OCI-LY1 (cell line): ENCODE results near the gene FOXA1.

Experiments used
- H2AFZ ChIP-seq: fragments of 200-600 bp; sonication (generic), shearing (Covaris generic); 2 replicates; pipeline ENCODE4 v1.6.0; 2014; ENCODE audit warnings: antibody characterized with exemption, mild to moderate bottlenecking, low read length
- H3F3A ChIP-seq: fragments of 200-600 bp; sonication (generic), shearing (Covaris generic); 2 replicates; pipeline ENCODE4 v1.6.0; 2014; ENCODE audit warnings: mild to moderate bottlenecking, antibody characterized with exemption, low read length, moderate library complexity; ENCODE audit not compliant: insufficient read depth
- H3K27ac ChIP-seq: fragments of 200-600 bp; sonication (generic); 2 replicates; pipeline ENCODE4 v1.5.1; 2014; ENCODE audit warnings: low read length, mixed run types, mild to moderate bottlenecking, low read depth; ENCODE audit not compliant: poor library complexity, severe bottlenecking
- H3K27me3 ChIP-seq: fragments of 200-600 bp; sonication (generic); 2 replicates; pipeline ENCODE4 v1.6.0; 2014; ENCODE audit warnings: antibody characterized with exemption, mild to moderate bottlenecking, low read length, moderate library complexity; ENCODE audit not compliant: insufficient read depth
- H3K36me3 ChIP-seq: fragments of 200-600 bp; sonication (generic); 2 replicates; pipeline ENCODE4 v1.6.1; 2014; ENCODE audit warnings: mild to moderate bottlenecking, antibody characterized with exemption, low read length, moderate library complexity, mixed read lengths; ENCODE audit not compliant: insufficient read depth
- H3K4me1 ChIP-seq: fragments of 200-600 bp; sonication (generic); 2 replicates; pipeline ENCODE4 v1.5.1; 2014; ENCODE audit warnings: mild to moderate bottlenecking, low read length, moderate library complexity; ENCODE audit not compliant: insufficient read depth, severe bottlenecking
- H3K4me2 ChIP-seq: fragments of 200-600 bp; sonication (generic), shearing (Covaris generic); 2 replicates; pipeline ENCODE4 v1.6.1; 2014; ENCODE audit warnings: low read length
- H3K4me3 ChIP-seq: fragments of 200-600 bp; sonication (generic); 2 replicates; pipeline ENCODE4 v1.5.1; 2014; ENCODE audit warnings: low read length, low read depth, mild to moderate bottlenecking, mixed read lengths; ENCODE audit not compliant: poor library complexity, severe bottlenecking
- H3K79me2 ChIP-seq: fragments of 200-600 bp; shearing (Covaris generic); 2 replicates; pipeline ENCODE4 v1.6.1; 2016; ENCODE audit warnings: mixed run types, low read length, mixed read lengths; ENCODE audit not compliant: insufficient read depth
- H3K9ac ChIP-seq: fragments of 200-600 bp; sonication (generic), shearing (Covaris generic); 2 replicates; pipeline ENCODE4 v1.6.1; 2014; ENCODE audit warnings: mild to moderate bottlenecking, low read length, mixed read lengths
- H3K9me2 ChIP-seq: fragments of 200-600 bp; sonication (generic), shearing (Covaris generic); 2 replicates; pipeline ENCODE4 v1.6.1; 2014; ENCODE audit warnings: low read depth, mild to moderate bottlenecking, low read length, mixed read lengths
- H3K9me3 ChIP-seq: fragments of 200-600 bp; shearing (Covaris generic); 2 replicates; pipeline ENCODE4 v1.6.1; 2014; ENCODE audit warnings: low read length, mixed read lengths
- H4K20me1 ChIP-seq: fragments of 200-600 bp; sonication (generic), shearing (Covaris generic); 2 replicates; pipeline ENCODE4 v1.6.0; 2016; ENCODE audit warnings: mild to moderate bottlenecking, low read length; ENCODE audit not compliant: insufficient read depth
- CTCF ChIP-seq: fragments of 200-600 bp; sonication (generic), shearing (Covaris generic); IDR thresholded peaks from 2 replicates; pipeline ENCODE4 v1.5.1; 2017; ENCODE audit warnings: mild to moderate bottlenecking, antibody characterized with exemption, low read length, moderate library complexity, mixed read lengths
- EZH2 ChIP-seq: fragments of 200-600 bp; sonication (generic), shearing (Covaris generic); IDR thresholded peaks from 2 replicates; pipeline ENCODE4 v1.8.0; 2017; ENCODE audit warnings: borderline replicate concordance, mixed run types, mild to moderate bottlenecking, antibody characterized with exemption, low read length, moderate library complexity, mixed read lengths

FOXA1 gene

GRCh38 chr14:37622231-37622923 is 27.3 kb upstream of the FOXA1 start:
- Histone ChIP-seq H3K27me3 (no peaks in the 10 kb centered on the region), H2AFZ (no peak overlapping the region), H3K36me3 (no peaks in the 10 kb centered on the region), H3K9me3 (no peaks in the 10 kb centered on the region), H3K4me1 (no peaks in the 10 kb centered on the region), H3K9me2 (no peaks in the 10 kb centered on the region), H3K27ac (no peak overlapping the region), H4K20me1 (no peaks in the 10 kb centered on the region), H3F3A (no peaks in the 10 kb centered on the region), H3K9ac (no peak overlapping the region), H3K79me2 (no peaks in the 10 kb centered on the region), H3K4me3 (no peak overlapping the region), H3K4me2 (no peak overlapping the region)
- TF ChIP-seq EZH2: no peak
- TF ChIP-seq CTCF: no peak

- Histone ChIP-seq H3K4me2 (no peak overlapping the region), H3F3A (no peaks in the 10 kb centered on the region), H3K4me3 (no peak overlapping the region), H3K36me3 (no peaks in the 10 kb centered on the region), H4K20me1 (no peaks in the 10 kb centered on the region), H3K9me2 (no peaks in the 10 kb centered on the region), H3K27ac (no peak overlapping the region), H3K79me2 (no peaks in the 10 kb centered on the region), H2AFZ (no peak overlapping the region), H3K4me1 (no peaks in the 10 kb centered on the region), H3K27me3 (no peaks in the 10 kb centered on the region), H3K9ac (no peak overlapping the region), H3K9me3 (no peaks in the 10 kb centered on the region)
- TF ChIP-seq EZH2 (no peak), CTCF (no peak)
Observed at GRCh38 chr14:37620856-37621255, 25.8 kb upstream of the FOXA1 start.

- H2AFZ ChIP-seq: no peak overlapping the region
- no peaks in the 10 kb centered on the region; the same call in 1 of the 2 replicates for H3K9me3 ChIP-seq
- H3K9me2 ChIP-seq: no peaks in the 10 kb centered on the region
- H3K9ac ChIP-seq: no peak overlapping the region
- H3K4me2 ChIP-seq: no peak overlapping the region
- TF ChIP-seq CTCF (no peak), EZH2 (no peak)
- no peaks in the 10 kb centered on the region for H4K20me1 ChIP-seq
- H3K4me3 ChIP-seq: no peak overlapping the region
- H3F3A ChIP-seq: no peaks in the 10 kb centered on the region
- no peaks in the 10 kb centered on the region for H3K27me3 ChIP-seq
- H3K27ac ChIP-seq: no peak overlapping the region
- H3K4me1 ChIP-seq: no peaks in the 10 kb centered on the region
- no peaks in the 10 kb centered on the region for H3K36me3 ChIP-seq
- H3K79me2 ChIP-seq: no peaks in the 10 kb centered on the region
Observed at GRCh38 chr14:37618498-37619028, 23.5 kb upstream of the FOXA1 start.
